GM21717 (cell line): ENCODE measurements around the gene IGF1R.
A peak's percentile ranks its signal among the peaks of the same experiment; 100 is the strongest.

Experiments used
- ATAC-seq: cut with Tn5 transposase; IDR thresholded peaks from one replicate; pipeline ENCODE4 v1.9.1; 2021; ENCODE audit warnings: mild to moderate bottlenecking, moderate library complexity; ENCODE audit not compliant: unreplicated experiment

The IGF1R gene

DNA sequence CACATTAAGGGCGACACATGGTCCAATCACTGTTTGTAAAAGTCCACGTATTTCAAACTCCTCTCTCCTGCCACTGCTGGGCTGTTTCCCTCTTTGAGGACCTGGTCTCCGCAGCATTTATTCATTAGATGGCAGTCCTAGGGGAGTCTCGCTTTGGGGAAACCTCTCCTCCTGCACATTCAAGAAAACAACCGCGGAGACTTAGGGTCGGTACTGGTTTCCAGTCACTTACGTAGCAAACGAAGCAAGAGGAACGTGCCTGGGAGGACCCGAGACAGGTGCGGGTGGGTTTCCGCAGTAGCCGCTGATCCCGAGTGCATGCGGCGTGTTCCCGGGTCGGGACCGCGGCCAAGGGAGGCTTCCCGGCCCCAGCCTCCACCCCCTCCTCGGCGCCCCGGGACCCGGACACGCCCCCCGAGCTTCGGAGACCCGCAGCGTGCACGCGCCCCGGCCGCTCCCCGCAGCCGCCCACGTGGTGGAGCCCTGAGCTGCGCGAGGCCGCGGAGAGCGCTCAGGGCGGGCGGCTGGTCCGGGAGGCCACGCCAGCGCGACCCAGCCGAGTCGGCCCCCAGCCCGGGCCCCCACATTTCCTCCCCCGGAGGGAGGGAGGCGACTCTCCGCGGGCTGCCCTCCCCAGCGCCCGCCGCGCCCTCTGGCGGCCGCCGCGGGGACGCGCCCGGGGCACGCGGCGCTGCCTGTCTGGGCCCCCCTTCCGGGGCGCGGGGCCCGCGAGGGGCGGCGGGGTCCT is 1.1 kb upstream of the IGF1R start:
- peak; percentile 40 for ATAC-seq

DNA sequence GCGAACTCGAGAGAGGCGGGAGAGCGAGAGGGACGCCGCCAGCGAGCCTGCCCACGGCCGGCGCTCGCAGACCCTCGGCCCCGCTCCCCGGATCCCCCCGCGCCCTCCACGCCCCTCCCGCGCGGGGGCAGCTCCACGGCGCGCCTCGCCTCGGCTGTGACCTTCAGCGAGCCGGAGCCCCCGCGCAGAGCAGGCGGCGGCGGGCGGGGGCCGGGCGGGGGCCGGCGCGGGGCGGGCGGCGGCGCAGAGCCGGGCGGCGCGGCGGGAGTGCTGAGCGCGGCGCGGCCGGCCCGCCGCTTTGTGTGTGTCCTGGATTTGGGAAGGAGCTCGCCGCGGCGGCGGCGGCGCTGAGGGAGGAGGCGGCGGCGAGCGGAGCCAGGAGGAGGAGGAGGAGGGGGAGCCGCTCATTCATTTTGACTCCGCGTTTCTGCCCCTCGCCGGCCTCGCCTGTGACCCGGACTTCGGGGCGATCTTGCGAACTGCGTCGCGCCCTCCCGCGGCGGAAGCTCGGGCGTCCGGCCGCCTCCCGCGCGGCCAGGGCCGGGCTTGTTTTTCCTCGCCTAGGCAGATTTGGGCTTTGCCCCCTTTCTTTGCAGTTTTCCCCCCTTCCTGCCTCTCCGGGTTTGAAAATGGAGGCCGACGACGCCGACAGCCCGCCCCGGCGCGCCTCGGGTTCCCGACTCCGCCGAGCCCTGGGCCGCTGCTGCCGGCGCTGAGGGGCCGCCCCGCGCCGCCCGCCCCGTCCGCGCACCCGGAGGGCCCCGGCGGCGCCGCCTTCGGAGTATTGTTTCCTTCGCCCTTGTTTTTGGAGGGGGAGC is 524 bp downstream of the IGF1R start:
- ATAC-seq, result peak; percentile 27

GRCh38 chr15:98649472-98650416 is 1.4 kb downstream of the IGF1R start:
- no peak for ATAC-seq

DNA sequence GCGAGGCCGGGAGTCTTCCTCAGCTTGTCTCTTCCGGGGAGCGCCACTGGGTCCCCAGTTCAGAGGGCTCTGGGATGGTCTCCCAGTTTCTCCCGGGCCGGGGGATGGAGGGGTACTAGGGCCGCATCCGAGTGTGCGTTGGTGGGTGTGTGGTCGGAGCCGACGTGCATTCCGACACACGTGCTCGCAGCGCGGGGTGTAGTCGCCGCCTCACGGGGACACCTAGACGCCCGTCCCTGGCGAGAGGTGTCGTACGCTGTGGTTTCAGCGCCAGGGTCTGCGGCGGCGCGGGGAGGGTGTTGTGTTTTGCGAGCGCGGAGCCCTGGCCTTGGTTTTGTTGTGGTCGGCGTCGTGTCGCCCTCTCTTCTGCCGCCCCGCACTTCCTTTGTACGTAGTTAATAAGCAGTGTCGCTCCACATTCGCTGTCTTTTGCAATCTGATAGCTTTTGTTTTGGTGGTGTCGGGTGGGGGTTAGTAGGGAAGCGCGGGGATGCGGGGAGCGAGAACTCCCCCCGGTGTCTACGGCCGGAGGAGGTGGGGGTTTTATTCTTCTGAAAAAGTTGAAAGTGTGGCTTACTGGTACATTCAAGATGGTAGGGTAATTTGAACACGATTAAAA is 2.2 kb downstream of the IGF1R start:
- ATAC-seq, result no peak

GRCh38 chr15:98651036-98651481 is 2.7 kb downstream of the IGF1R start:
- no peak for ATAC-seq

- ATAC-seq, result no peak
Measured at GRCh38 chr15:98651581-98652220, 3.4 kb downstream of the IGF1R start.

DNA sequence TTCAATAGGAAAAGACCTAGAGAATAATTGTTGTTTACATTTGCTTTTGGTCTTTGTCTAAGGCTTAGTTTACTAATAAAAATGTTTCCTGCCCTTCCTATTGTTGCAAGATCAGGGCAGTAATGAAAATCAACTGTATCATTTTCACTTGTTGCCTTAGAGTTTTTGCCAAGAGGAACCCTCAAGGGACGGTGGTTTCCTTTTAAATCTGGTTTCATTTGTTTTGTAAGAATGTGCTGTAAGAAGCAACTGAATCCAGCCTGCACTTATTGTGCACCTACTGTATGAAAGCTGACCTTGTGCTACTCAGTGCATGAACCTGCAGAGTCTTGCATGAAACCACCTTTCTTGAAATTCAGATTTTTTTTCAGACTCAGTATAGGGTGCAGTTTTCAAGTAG is 5.3 kb downstream of the IGF1R start:
- no peak for ATAC-seq

- ATAC-seq, result no peak
Measured at GRCh38 chr15:98654790-98655360, 6.5 kb downstream of the IGF1R start.

DNA sequence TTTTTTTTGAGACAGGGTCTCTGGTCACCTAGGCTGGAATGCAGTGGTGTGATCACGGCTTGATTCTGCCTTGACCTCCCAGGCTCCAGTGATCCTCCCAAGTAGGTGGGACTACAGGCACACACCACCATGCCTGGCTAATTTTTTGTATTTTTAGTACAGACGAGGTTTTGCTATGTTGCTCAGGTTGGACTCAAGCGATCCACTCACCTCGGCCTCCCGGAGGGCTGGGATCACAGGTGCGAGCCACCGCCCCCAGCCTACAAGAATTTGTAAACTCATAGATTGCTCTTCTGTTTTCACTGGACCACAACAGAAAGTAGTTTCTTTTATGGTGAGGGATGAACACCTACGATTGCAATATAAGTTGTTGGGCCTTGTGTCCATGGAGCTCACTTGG is 7.4 kb downstream of the IGF1R start:
- no peak for ATAC-seq

- no peak for ATAC-seq
Measured at GRCh38 chr15:98657721-98658120, 9.4 kb downstream of the IGF1R start.

DNA sequence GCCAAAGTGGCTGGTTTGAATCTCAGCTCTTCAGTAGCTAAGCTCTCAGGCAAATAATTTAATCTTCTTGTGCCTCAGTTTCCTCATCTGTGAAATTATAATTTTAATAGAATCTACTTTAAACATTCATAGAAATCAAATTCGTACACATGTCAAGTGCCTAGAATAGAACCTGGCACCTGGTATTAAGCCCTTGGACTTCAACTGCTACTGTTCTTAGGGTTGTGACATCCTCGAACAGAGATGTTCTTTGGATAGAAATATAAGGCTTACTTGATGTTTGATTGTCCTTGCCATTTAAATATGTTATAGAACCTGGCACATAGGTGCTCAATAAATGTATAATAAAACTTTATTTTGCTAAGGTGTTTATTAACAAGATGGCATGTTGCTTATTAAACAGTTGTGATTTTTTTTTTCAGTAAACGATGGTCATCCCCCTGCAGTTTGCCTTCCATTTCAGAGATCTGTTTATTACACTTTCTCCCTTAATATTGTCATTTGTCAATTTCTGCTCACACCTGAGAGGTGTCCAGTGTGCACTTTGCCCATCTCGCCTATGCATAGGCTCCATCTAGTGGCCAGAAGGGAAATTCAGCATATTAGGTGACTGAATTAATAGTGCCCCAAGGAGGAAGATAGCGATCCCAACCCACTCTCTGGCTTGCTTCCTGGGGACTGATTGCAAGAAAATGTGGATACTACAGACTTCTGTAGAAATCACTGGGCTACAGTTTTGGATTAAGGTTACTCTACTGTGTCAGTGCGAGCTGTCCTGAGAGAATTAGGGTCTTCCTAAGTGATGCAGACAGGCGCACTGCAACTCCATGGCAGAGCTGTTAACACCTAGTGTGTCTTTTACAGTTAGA is 10.7 kb downstream of the IGF1R start:
- ATAC-seq, result peak; percentile 77

DNA sequence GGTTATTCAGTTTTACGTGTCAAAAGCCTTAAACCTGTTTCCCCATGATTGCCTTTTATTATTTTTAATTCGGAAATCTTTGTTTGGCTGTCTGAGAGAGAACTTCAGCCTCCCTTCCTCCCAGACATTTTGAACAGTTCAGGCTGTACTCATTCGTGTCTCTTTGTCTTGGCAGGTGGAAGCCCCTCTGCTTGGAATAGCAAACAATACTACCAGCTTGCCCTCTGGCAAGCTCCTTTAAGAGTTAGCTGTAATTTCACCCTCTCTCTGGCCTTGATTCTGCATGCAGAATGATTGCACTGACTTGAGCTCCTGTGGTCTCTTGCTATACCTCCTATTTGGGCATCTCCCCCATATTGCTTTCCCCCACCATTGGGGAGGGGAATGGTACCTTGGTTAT is 11.7 kb downstream of the IGF1R start:
- ATAC-seq, result no peak

- ATAC-seq, result no peak
Measured at GRCh38 chr15:98663045-98663444, 14.7 kb downstream of the IGF1R start.

- ATAC-seq, result no peak
Measured at GRCh38 chr15:98663606-98664005, 15.3 kb downstream of the IGF1R start.

DNA sequence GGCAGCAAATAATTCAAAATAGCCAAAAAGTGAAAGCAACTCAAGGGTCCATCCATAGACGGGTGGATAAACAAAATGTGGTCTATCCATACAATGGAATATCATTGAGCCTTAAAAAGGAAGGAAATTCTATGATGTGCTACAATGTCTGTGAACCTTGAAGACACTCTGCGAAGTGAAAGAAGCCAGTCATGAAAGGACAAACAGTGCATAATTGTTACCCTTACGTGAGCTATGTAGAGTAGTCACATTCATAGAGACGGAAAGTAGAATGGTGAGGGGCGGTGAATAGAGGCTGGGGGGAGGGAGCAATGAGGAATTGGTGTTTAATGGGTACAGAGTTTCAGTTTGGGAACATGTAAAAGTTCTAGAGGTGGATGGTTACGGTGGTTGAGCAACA is 18.1 kb downstream of the IGF1R start:
- no peak for ATAC-seq

DNA sequence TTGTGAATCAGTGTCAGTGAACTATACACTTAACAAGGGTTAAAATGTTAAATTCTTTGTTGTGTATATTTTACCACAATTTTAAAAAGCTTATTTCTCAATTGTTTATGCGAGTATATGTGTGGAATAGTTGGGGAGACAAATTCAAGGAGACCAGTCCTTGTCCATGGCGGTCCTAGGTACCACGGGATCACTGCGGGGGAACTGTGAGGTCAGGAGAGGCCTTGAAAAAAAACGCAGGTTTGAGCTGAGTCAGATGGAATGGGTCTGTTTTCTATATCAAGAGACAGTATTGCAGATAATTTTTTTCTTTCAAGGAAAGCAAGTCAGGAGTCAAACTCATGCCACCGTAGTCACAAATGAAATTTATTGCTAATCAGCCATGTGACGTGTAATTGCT is 18.5 kb downstream of the IGF1R start:
- no peak for ATAC-seq

GRCh38 chr15:98667521-98668179 is 19.3 kb downstream of the IGF1R start:
- no peak for ATAC-seq

DNA sequence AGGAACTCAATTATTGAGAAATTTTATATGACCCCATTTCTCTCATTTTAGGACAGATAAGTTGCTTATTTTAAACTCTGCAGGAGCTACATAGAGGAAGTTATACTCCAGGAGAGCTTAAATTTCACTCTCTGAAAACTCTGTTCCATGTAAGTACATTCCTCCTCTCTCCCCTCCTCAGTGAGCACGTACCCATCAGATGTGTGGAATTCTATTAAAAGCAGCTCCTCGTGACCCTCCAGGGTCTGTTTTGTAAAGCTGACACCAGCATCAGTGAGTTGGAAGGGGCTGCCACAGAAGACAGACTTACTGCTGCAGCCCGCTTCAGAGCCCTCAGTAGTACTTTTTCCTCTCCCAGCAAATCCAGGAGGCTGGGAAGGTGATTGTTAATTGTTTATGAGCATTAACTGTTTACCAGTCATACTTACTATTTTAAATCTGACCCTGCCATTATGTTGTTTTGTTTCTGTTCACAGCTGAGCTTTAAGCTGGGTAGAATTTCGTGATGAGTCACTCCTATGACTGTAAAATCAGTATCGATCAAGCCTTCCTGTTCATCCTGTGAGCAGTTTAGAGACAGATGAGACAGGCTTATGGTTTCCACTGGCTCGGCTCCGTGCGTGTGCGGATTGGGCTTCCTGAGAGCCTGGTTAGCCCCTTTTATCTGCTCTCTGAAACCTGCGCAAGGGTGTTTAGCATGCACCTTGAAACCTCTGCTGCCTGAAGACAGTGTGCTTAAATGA is 20.4 kb downstream of the IGF1R start:
- peak; percentile 75 for ATAC-seq
